ENCODE measurements around the gene ARHGAP4.

DNA sequence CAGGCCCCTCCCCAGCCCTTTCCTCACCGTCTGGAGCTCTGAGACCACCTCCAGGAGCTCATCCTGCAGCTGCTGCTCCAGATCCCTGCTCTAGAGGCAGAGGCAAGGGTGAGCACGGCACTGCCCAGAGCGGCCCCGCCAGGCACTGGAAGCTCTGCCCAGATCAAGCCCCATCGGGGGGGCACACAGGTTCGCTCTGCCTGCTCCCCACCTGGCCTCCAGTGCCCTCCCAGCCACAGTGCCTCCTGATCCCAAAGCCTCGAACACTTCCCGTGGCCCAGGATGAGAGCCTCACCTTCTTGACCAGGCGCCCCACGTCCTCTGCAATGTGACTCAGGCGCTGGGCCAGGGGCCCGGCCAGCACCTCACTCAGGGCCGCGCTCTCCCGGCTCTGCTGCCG lies 5.0 kb downstream of the ARHGAP4 start:
- TF ChIP-seq, protein P1, sequence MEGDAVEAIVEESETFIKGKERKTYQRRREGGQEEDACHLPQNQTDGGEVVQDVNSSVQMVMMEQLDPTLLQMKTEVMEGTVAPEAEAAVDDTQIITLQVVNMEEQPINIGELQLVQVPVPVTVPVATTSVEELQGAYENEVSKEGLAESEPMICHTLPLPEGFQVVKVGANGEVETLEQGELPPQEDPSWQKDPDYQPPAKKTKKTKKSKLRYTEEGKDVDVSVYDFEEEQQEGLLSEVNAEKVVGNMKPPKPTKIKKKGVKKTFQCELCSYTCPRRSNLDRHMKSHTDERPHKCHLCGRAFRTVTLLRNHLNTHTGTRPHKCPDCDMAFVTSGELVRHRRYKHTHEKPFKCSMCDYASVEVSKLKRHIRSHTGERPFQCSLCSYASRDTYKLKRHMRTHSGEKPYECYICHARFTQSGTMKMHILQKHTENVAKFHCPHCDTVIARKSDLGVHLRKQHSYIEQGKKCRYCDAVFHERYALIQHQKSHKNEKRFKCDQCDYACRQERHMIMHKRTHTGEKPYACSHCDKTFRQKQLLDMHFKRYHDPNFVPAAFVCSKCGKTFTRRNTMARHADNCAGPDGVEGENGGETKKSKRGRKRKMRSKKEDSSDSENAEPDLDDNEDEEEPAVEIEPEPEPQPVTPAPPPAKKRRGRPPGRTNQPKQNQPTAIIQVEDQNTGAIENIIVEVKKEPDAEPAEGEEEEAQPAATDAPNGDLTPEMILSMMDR (conservative IDR thresholded peaks at IDR 0.05), result no peak
- TF ChIP-seq EZH2 (IDR thresholded peaks at IDR 0.05; ENCODE audit: low read depth), result no peak
